ENCODE data around the gene CYTH1. TPM values are rescaled to one million over a fixed set of nuclear protein-coding genes. Genes with fewer than 3 reads are reported as not detected.

Gene CYTH1
- total RNA-seq, 1 donor from 2014 or later = 34.0 TPM

DNA sequence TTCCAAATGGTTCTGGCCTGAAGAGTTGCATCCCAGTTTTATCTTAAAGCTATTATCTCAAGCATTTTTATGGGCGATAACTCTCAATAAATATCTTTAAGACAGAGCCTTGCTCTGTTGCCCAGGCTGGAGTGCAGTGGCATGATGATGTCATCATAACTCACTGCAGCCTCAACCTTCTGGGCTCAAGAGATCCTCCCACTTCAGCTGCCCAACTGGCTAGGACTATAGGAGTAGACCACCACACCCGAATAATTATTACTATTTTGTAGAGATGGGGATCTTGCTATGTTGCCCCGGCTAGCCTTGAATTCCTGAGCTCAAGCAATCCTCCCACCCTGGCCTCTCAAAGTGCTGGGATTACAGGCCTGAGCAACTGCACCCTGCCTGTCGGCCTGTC lies 26.1 kb upstream of the CYTH1 start:
- ATAC-seq (no peak), DNase-seq (ENCODE audit: missing footprints) (no peak)
- intact Hi-C loops (cut with DNase I) = no loop called here

GRCh38 chr17:78806451-78806850 lies 24.4 kb upstream of the CYTH1 start:
- ATAC-seq (no peak), DNase-seq (ENCODE audit: missing footprints) (no peak)
- intact Hi-C loops (cut with DNase I) = no loop called here

- no peak for ATAC-seq
- intact Hi-C loops (cut with DNase I) = no loop called here
- DNase-seq (ENCODE audit: missing footprints) = no peak
Observed at GRCh38 chr17:78805301-78805700, 23.2 kb upstream of the CYTH1 start.

GRCh38 chr17:78804777-78805176 lies 22.7 kb upstream of the CYTH1 start:
- intact Hi-C loops (cut with DNase I) = no loop called here
- ATAC-seq (no peak), DNase-seq (ENCODE audit: missing footprints) (no peak)

DNA sequence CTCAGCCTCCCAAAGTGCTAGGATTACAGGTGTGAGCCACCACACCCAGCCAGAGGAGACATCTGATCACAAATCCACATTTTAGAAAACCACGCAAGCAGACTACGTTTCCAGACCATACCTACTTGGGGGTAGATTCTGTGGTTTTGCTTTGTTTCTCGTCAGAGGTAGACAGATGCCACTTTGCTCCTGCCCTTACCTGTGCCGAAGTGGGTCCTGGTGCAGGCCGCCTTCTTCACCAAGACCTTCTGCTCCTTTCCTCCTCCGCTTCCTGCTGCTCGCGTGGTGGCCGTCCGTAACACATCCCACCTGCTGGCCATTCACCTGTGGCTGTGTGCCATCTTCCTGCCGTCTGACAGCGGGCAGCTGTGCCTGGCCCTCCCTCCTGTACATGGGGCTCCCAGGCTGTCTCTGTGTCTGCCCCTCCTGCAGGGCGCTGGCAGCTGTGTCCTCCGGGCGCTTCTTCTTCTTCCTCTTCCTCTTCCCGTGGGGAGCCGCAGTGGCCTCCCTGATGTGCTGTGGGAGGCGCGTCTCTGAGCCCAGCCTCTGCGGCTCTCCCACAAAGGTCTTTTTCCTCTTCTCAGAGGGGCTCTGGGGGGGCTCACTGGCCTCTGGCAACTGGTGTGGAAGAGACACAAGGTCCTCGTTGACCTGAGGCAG lies 21.2 kb upstream of the CYTH1 start:
- peak; percentile 86 for DNase-seq (ENCODE audit: missing footprints)
- no peak for ATAC-seq
- intact Hi-C loops (cut with DNase I) = no loop called here

DNA sequence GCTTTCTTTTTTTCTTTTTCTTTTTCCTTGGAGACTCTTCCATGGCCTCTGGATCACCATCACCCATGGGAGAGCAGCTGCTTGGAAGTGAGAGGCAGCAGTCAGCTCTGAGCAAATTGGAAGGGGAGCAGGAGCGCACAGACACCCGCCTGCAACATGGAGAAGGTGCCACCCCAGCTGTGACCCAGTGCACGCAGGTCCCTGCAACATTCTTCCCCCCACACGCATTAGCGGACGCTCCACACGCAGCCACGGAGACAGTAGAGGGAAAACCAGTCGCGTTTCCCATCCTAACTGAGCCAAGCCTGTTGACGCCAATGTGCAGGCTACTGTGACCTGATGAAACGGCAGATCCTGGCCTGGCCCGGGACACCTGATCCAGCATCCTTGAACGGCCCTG lies 20.4 kb upstream of the CYTH1 start:
- intact Hi-C loops (cut with DNase I) = no loop called here
- DNase-seq (ENCODE audit: missing footprints) (no peak), ATAC-seq (no peak)

DNA sequence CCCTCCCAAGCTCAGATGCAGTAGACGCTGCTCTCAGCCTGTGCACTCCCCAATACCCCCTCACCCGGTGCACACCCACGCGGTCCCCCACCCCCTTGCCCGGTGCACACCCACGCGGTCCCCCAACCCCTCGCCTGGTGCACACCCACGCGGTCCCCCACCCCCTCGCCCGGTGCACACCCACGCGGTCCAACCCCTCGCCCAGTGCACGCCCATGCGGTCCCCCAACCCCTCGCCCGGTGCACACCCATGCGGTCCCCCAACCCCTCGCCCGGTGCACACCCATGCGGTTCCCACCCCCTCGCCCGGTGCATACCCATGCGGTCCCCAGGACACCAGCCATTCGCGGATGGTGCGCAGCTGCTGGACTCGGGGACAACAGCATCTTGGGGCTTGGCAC lies 19.9 kb upstream of the CYTH1 start:
- ATAC-seq = no peak
- DNase-seq (ENCODE audit: missing footprints) = no peak
- intact Hi-C loops (cut with DNase I) = no loop called here

- intact Hi-C loops (cut with DNase I) = no loop called here
- no peak for DNase-seq (ENCODE audit: missing footprints)
- no peak for ATAC-seq
Observed at GRCh38 chr17:78800132-78800931, 18.3 kb upstream of the CYTH1 start.

DNA sequence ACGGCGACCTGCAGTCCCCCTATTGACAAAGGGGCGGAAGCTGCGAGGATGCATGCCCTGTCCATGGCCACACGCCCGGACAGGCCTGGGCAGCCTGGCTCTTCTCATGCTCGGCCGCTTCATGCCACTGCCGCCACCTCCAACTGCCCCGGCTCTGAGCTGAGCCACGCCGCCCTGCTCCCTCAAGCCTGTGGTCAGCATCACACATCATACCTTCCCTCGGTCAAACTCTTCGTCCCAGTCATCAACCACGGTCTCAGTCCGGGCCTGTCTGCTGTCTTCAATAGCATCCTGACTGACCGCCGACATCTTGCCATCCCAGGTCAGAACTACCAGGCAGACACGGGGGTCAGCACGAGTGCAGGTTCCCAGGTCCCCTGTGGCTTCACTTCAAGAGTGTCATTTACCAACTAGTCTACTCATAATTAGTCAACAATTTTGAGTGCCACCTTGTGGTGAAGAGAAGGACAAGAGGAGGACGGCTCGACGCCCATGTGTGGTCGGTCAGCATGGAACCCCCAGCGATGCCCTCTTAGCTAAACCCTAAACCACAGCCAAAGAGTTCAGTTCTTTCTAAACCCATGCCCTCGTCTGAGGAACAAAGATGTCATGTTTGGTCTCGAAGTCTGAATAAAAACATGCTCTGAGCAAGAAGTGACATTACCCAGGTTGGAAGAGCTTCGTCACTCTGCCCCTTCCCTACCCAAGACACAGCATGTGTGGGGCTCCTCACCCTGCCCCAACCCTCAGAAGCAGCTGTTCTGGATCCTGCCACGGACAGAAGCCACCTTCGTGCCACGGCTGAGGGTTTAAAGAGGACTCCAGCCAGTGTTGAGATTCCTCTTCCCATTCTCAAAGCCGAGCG lies 16.9 kb upstream of the CYTH1 start:
- DNase-seq (ENCODE audit: missing footprints) = no peak
- no peak for ATAC-seq
- intact Hi-C loops (cut with DNase I) = loop anchor here (1.0 to 5.0 kb wide), 2 partner anchors 82 to 302 kb away; no protein-coding TSS in a partner anchor

GRCh38 chr17:78797691-78798585 lies 15.9 kb upstream of the CYTH1 start:
- no peak for DNase-seq (ENCODE audit: missing footprints)
- intact Hi-C loops (cut with DNase I) = loop anchor here (5.0 kb wide), 1 partner anchor 81 kb away; no protein-coding TSS in a partner anchor
- no peak for ATAC-seq

GRCh38 chr17:78797213-78797612 lies 15.1 kb upstream of the CYTH1 start:
- intact Hi-C loops (cut with DNase I) = loop anchor here (5.0 kb wide), 1 partner anchor 80 kb away; no protein-coding TSS in a partner anchor
- ATAC-seq (no peak), DNase-seq (ENCODE audit: missing footprints) (no peak)

GRCh38 chr17:78796517-78796900 lies 14.4 kb upstream of the CYTH1 start:
- intact Hi-C loops (cut with DNase I) = loop anchor here (5.0 kb wide), 1 partner anchor 79 kb away; no protein-coding TSS in a partner anchor
- DNase-seq (ENCODE audit: missing footprints) (no peak), ATAC-seq (no peak)

- intact Hi-C loops (cut with DNase I) = loop anchor here (5.0 kb wide), 1 partner anchor 79 kb away; no protein-coding TSS in a partner anchor
- DNase-seq (ENCODE audit: missing footprints) = no peak
- ATAC-seq = peak; percentile 53
Observed at GRCh38 chr17:78795861-78796516, 13.9 kb upstream of the CYTH1 start.

DNA sequence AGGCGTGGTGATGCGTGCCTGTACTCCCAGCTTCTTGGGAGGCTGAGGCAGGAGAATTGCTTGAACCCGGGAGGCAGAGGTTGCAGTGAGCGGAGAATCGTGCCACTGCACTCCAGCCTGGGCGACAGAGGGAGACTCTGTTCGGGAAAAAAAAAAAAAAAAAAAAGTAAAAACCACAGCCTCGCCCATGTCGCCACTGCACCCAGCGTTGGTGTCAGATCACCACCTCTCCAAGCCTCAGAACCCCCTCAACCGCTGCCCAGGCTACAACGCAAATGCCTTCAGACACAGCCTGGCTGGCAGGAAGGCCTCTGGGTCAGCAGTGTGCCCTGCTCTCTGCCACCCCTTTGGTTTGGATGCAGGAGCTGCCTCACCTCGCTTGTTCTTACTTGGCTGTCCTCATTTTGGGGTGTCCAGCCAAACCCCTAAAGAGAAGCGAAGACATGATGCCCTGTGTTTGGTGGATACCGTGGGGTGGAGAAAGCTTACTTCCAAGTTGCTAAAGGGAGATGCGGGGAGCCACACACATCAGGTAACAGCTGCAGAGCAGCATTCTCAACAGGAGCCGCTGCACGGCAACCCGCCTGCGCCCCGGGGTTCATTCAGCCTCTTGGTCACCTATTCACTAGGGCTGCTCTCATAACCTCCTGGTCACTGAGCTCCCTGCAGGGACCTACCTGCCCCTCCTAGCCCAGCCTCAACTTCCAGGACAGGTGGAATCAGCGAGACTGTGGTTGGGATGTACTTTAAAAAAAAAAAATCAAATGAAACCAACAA lies 13.0 kb upstream of the CYTH1 start:
- intact Hi-C loops (cut with DNase I) = loop anchor here (5.0 kb wide), 1 partner anchor 78 kb away; no protein-coding TSS in a partner anchor
- no peak for ATAC-seq
- no peak for DNase-seq (ENCODE audit: missing footprints)

GRCh38 chr17:78794399-78794798 lies 12.3 kb upstream of the CYTH1 start:
- intact Hi-C loops (cut with DNase I) = no loop called here
- DNase-seq (ENCODE audit: missing footprints) (no peak), ATAC-seq (no peak)

- no peak for ATAC-seq
- no peak for DNase-seq (ENCODE audit: missing footprints)
- intact Hi-C loops (cut with DNase I) = no loop called here
Observed at GRCh38 chr17:78793968-78794367, 11.9 kb upstream of the CYTH1 start.

GRCh38 chr17:78793415-78793814 lies 11.3 kb upstream of the CYTH1 start:
- ATAC-seq (no peak), DNase-seq (ENCODE audit: missing footprints) (no peak)
- intact Hi-C loops (cut with DNase I) = no loop called here

All from Right ventricle myocardium inferior (tissue), 1 donor.